ENCODE measurements around the gene NLGN4X. TPM values are rescaled to one million over a fixed set of nuclear protein-coding genes. Genes with fewer than 3 reads are reported as not detected.

NLGN4X gene
- total RNA-seq, 1 experiment from 2014 or later, result 44.3 TPM

- no peaks in the 10 kb centered on the region for H3K27me3 ChIP-seq (replicated peaks; ENCODE audit: insufficient read depth, low read depth, low read length, poor library complexity)
- ChIA-PET CTCF (interaction anchor here (0.7 kb wide), 1 partner anchor 188 kb away, joined by 3 read pairs; no protein-coding TSS in a partner anchor), POLR2A (ENCODE audit: low non-redundant PET) (no interaction called here)
- no peaks in the 10 kb centered on the region for H3K36me3 ChIP-seq (ENCODE audit: insufficient read depth, low read length, poor library complexity, severe bottlenecking)
- H3K4me3 ChIP-seq (ENCODE audit: low read depth, low read length, poor library complexity, severe bottlenecking), result no peak overlapping the region
- intact Hi-C loops (cut with micrococcal nuclease; ENCODE audit: unreplicated experiment), result no loop called here
- no TSS peak for BruUV-seq (replicated peaks)
- no peak overlapping the region for H3K27ac ChIP-seq (ENCODE audit: low read depth, low read length, poor library complexity, severe bottlenecking)
- H3K4me1 ChIP-seq (ENCODE audit: insufficient read depth, low read length, poor library complexity, severe bottlenecking), result peaks cover 60% of the 10 kb centered on the region
- TF ChIP-seq EZH2 (IDR thresholded peaks at IDR 0.05; ENCODE audit: borderline replicate concordance, low read depth, low read length, poor library complexity, severe bottlenecking) (no peak), CTCF (conservative IDR thresholded peaks at IDR 0.05; ENCODE audit: low read depth, low read length) (no peak)
- DNase-seq (ENCODE audit: low spot score), result no peak
- H3K9me3 ChIP-seq (ENCODE audit: low read depth, low read length, poor library complexity, severe bottlenecking), result no peaks in the 10 kb centered on the region
Observed at GRCh38 chrX:5998456-5998855, 230.2 kb downstream of the NLGN4X start.

- no peaks in the 10 kb centered on the region for H3K9me3 ChIP-seq (ENCODE audit: low read depth, low read length, poor library complexity, severe bottlenecking)
- H3K27ac ChIP-seq (ENCODE audit: low read depth, low read length, poor library complexity, severe bottlenecking), result no peak overlapping the region
- H3K4me3 ChIP-seq (ENCODE audit: low read depth, low read length, poor library complexity, severe bottlenecking), result no peak overlapping the region
- intact Hi-C loops (cut with micrococcal nuclease; ENCODE audit: unreplicated experiment), result no loop called here
- no peaks in the 10 kb centered on the region for H3K27me3 ChIP-seq (replicated peaks; ENCODE audit: insufficient read depth, low read depth, low read length, poor library complexity)
- no peak for DNase-seq (ENCODE audit: low spot score)
- H3K36me3 ChIP-seq (ENCODE audit: insufficient read depth, low read length, poor library complexity, severe bottlenecking), result no peaks in the 10 kb centered on the region
- ChIA-PET POLR2A (ENCODE audit: low non-redundant PET) (no interaction called here), CTCF (no interaction called here)
- no TSS peak for BruUV-seq (replicated peaks)
- H3K4me1 ChIP-seq (ENCODE audit: insufficient read depth, low read length, poor library complexity, severe bottlenecking), result peaks cover 42% of the 10 kb centered on the region
- no peak for TF ChIP-seq CTCF (conservative IDR thresholded peaks at IDR 0.05; ENCODE audit: low read depth, low read length)
- TF ChIP-seq EZH2 (IDR thresholded peaks at IDR 0.05; ENCODE audit: borderline replicate concordance, low read depth, low read length, poor library complexity, severe bottlenecking), result no peak
Observed at GRCh38 chrX:5991393-5991792, 237.3 kb downstream of the NLGN4X start.

GRCh38 chrX:5979338-5979737 is 249.3 kb downstream of the NLGN4X start:
- DNase-seq (ENCODE audit: low spot score), result no peak
- no peak overlapping the region for H3K4me3 ChIP-seq (ENCODE audit: low read depth, low read length, poor library complexity, severe bottlenecking)
- peaks cover 37% of the 10 kb centered on the region for H3K4me1 ChIP-seq (ENCODE audit: insufficient read depth, low read length, poor library complexity, severe bottlenecking)
- no peaks in the 10 kb centered on the region for H3K27me3 ChIP-seq (replicated peaks; ENCODE audit: insufficient read depth, low read depth, low read length, poor library complexity)
- H3K27ac ChIP-seq (ENCODE audit: low read depth, low read length, poor library complexity, severe bottlenecking), result no peak overlapping the region
- BruUV-seq (replicated peaks), result no TSS peak
- intact Hi-C loops (cut with micrococcal nuclease; ENCODE audit: unreplicated experiment), result no loop called here
- CTCF ChIA-PET, result no interaction called here
- TF ChIP-seq CTCF (conservative IDR thresholded peaks at IDR 0.05; ENCODE audit: low read depth, low read length), result no peak
- TF ChIP-seq EZH2 (IDR thresholded peaks at IDR 0.05; ENCODE audit: borderline replicate concordance, low read depth, low read length, poor library complexity, severe bottlenecking), result no peak
- H3K36me3 ChIP-seq (ENCODE audit: insufficient read depth, low read length, poor library complexity, severe bottlenecking), result no peaks in the 10 kb centered on the region
- POLR2A ChIA-PET (ENCODE audit: low non-redundant PET), result no interaction called here
- H3K9me3 ChIP-seq (ENCODE audit: low read depth, low read length, poor library complexity, severe bottlenecking), result no peaks in the 10 kb centered on the region
